ENCODE data around the gene KREMEN1.

DNA sequence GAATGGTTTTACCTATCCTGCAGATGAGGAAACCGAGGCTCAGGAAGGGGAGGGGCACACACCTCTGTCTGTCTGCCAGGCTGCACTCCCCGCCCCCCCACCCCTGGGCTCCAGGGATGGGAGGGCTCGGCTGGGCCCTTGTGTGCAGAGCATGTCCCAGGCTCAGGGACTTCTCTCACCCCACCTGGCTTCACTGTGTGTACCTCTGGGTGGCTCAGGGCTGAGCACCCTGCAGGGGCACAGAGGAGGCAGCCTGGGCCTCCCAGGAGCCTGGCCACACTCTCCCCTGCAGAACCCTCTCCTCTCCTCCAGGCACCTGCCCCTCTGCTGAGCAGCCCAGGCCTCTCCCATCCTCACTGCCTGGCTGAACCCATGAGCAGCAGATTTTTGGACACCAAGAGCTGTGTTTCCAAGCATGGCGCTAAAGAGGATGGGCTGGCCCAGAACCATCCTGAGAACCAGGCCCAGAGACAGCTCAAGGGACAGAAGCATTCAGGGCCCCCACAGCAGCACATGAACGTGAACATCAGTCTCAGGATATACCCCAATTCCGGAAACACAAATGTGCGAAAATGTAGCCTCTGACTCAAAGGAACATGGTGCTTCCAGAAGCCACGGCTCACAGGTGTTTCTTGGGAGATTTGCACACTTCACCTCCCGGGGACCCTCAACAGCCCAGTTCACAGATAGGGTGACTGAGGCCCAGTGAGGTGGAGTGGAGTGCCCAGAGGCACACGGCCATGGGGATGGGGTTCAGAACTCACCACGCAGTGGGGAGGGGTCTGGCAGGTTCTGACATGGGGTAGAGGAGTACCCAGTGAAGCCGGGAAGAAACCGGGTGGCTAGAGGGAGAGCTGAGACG lies 143.4 kb downstream of the KREMEN1 start:
- TF ChIP-seq, protein P1, sequence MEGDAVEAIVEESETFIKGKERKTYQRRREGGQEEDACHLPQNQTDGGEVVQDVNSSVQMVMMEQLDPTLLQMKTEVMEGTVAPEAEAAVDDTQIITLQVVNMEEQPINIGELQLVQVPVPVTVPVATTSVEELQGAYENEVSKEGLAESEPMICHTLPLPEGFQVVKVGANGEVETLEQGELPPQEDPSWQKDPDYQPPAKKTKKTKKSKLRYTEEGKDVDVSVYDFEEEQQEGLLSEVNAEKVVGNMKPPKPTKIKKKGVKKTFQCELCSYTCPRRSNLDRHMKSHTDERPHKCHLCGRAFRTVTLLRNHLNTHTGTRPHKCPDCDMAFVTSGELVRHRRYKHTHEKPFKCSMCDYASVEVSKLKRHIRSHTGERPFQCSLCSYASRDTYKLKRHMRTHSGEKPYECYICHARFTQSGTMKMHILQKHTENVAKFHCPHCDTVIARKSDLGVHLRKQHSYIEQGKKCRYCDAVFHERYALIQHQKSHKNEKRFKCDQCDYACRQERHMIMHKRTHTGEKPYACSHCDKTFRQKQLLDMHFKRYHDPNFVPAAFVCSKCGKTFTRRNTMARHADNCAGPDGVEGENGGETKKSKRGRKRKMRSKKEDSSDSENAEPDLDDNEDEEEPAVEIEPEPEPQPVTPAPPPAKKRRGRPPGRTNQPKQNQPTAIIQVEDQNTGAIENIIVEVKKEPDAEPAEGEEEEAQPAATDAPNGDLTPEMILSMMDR (IDR thresholded peaks at IDR 0.05; ENCODE audit: low read depth, low read length): no peak
- TF ChIP-seq, protein P2, sequence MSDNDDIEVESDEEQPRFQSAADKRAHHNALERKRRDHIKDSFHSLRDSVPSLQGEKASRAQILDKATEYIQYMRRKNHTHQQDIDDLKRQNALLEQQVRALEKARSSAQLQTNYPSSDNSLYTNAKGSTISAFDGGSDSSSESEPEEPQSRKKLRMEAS (IDR thresholded peaks at IDR 0.05; ENCODE audit: low read depth, low read length): no peak

Measured in NB4 (cell line).